Measurements from ENCODE around the gene METAP1.
A peak's percentile ranks its signal among the peaks of the same experiment; 100 is the strongest.

Gene METAP1

GRCh38 chr4:98995183-98996055 is at the start of gene METAP1:
Gene METAP1, plus strand, starts transcription at chr4:98995721. Its CDS starts 33 bp downstream, at chr4:98995754.
- TF ChIP-seq ZFX (IDR thresholded peaks at IDR 0.05) = no peak
- TF ChIP-seq CTCF (conservative IDR thresholded peaks at IDR 0.05) = peak; percentile 84
- peak within 1 kb of the TSS; percentile 98 for H3K27ac ChIP-seq

- H3K27ac ChIP-seq = no peak overlapping the region
- TF ChIP-seq ZFX (IDR thresholded peaks at IDR 0.05) (no peak), CTCF (conservative IDR thresholded peaks at IDR 0.05) (no peak)
Measured at GRCh38 chr4:98946359-98946758, 49.2 kb upstream of the METAP1 start.

GRCh38 chr4:98950925-98951324 is 44.6 kb upstream of the METAP1 start:
- H3K27ac ChIP-seq = no peak overlapping the region
- TF ChIP-seq CTCF (conservative IDR thresholded peaks at IDR 0.05) (no peak), ZFX (IDR thresholded peaks at IDR 0.05) (no peak)

- H3K27ac ChIP-seq = no peak overlapping the region
- TF ChIP-seq CTCF (conservative IDR thresholded peaks at IDR 0.05) = no peak
- no peak for TF ChIP-seq ZFX (IDR thresholded peaks at IDR 0.05)
Measured at GRCh38 chr4:98951710-98952109, 43.8 kb upstream of the METAP1 start.

GRCh38 chr4:98955229-98955628 is 40.3 kb upstream of the METAP1 start:
- no peak overlapping the region for H3K27ac ChIP-seq
- TF ChIP-seq CTCF (conservative IDR thresholded peaks at IDR 0.05) (no peak), ZFX (IDR thresholded peaks at IDR 0.05) (no peak)

- H3K27ac ChIP-seq = no peak overlapping the region
- TF ChIP-seq ZFX (IDR thresholded peaks at IDR 0.05) (no peak), CTCF (conservative IDR thresholded peaks at IDR 0.05) (no peak)
Measured at GRCh38 chr4:98958065-98958464, 37.5 kb upstream of the METAP1 start.

- no peak overlapping the region for H3K27ac ChIP-seq
- no peak for TF ChIP-seq CTCF (conservative IDR thresholded peaks at IDR 0.05)
- TF ChIP-seq ZFX (IDR thresholded peaks at IDR 0.05) = no peak
Measured at GRCh38 chr4:98959411-98959810, 36.1 kb upstream of the METAP1 start.

Data from C4-2B (cell line).